Activated CD8-positive, alpha-beta memory T cell treated with anti-CD3 and anti-CD28 coated beads for 4 hours (primary cell): ENCODE measurements around the gene SPINK2.

Experiments
- DNase-seq, 2 donors: peaks; one replicate each; pipeline ENCODE4 v3.0.0-alpha.2; 2020; ENCODE audit warnings: low read depth in 2 of 2

Gene SPINK2

DNA sequence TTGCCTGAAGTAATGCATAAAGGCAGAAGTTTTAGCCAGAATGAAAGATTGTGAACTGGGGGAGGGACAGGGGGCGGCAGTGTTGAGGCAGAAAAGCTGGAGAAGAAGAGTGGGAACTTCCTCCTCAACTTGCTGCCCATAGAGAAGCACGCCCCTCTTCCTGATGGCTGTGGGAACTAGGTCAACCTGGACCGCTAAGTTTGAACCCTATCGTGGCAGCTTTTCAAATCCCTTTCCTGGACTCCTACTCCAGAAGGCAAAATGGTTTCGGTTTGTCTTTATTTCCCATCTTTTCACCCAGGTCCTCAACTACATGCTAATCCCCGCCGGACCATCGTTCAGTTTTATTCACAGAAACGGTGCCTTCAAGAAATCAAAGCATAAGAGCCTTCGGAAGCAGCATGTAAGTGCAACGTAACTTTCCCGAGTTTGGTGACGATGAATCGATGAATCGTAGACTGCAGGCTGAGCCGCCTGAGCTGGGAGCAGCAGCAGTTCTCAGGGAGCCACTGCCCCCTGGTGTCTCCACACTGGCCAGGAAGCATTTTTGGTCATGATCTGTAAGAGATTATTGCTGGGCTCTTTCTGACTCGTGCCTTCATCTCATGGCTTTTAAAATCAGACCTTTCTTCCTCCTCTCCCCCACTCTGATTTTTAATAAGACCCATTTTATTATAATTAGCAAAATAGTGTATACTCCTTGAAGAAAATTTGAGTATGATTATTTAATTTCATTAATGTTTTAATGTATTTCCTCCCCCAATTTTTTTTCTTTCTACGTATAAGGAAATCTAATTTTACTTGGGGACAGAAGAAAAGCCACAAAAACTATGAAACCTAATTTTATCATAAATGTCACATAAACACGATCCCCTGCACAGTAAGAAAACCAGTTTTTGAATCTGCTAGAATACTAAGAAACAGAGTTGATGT lies 21.4 kb downstream of the SPINK2 start:
- peak; percentile 65 to 66 for DNase-seq

DNA sequence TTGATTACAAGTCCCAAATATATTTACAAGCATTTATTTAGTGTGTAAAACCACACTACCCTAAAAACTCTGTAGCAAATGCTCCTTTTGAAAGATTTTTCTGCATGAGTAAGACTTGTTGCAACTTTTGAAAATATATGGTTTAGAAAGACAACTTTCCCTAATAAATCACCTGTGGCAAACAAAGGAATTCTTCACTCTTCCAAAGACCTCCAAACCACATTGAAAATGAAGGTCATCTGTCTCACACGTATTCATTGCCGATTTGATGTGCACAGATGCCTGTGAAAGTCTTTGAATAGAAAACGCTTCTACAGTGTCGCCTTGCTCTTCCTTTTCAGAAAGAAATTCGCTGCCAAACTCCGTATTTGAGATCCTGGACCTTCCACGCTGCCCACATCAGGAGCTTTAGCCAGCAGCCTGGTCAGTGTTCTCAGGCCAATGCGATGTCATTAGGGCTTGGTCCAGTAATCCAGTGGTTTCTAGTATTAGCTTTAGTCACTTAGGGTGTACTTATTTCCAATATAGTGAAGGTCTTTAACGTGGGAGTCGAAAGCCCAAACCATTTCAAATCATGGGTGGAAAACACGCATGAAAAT lies 22.2 kb downstream of the SPINK2 start:
- no peak for DNase-seq

DNA sequence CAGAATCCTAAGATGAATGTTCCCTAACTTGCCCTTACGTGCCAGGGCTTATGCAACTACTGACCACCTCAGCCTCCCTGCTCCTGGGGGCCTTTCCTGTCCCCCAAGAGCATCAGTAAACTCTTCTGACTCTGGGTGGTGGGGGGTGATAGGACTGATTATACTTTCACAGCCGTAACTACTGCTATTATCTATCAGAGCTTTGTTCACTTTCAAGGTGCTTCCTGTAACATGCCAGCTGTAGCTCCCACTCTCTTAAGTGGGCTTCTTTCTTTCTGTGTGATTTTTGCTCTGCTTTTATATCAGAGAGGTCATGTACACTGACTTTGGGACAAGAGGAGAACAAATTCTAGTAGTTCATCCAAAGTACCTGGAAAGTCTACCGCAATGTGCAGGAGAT lies 25.3 kb downstream of the SPINK2 start:
- no peak for DNase-seq

DNA sequence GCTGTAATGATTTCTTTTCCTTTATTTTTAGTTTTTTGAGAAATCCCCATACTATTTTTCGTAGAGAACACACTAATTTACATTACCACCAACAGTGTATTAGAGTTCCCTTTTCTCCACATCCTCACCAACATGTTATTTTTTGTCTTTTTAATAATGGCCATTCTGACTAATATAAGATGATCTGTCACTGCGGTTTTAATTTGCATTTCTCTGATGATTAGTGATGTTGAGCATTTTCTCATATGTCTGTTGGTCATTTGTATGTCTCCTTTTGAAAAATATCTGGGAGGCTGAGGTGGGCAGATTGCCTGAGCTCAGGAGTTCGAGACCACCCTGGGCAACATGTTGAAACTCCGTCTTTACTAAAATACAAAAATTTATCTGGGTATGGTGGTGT lies 30.2 kb downstream of the SPINK2 start:
- DNase-seq = no peak

DNA sequence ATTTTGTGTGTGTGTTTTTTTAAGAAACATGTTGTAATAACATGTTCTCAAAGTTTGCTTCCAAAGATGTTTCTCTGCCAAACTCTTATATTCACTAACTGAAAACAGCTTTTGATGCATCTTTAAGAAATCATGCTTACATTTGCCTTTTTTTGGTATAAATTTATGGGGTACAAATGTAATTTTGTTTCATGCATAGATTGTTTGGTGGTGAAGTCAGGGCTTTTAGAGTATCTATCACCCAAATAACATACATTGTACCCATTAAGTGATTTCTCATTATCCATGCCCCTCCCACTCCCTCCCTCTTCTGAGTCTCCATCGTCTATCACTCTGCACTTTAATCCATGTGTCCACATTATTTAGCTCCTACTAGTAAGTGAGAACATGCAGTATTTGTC lies 30.8 kb downstream of the SPINK2 start:
- no peak for DNase-seq

DNA sequence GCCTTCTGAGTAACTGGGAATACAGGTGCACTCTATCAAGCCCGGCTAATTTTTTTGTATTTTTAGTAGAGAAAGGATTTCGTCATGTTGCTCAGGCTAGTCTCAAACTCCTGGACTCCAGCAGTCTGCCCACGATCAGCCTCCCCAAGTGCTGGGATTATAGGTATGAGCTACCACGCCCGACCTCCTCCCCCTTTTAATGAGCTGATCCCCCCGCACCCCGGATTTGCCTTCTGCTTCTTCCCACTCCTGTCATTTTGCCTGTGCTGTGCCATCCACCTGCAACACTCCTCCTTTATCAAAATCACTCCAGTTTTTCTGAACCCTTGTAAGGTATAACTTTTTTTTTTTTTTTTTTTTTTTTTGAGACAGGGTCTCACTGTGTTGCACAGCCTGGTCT lies 33.4 kb downstream of the SPINK2 start:
- no peak for DNase-seq

DNA sequence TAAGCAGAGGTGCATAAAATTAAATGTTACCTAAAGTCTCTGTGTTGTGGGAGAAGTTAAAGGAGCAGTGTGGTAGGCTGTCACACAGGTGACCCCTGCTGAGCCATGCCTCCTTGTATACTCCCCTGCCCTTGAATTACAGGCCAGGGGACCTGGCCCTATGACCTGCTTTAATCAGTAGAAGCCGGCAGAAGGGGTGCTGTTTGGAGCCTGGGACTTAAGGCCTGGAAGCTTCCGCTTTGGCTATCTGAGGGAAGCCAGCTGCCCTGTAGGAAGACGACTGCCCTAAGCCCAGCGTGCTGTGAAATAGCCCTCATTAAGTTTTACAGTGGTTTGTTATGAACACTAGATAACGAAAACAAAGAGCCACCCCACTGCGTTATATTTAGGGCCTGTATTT lies 34.1 kb downstream of the SPINK2 start:
- no peak for DNase-seq

DNA sequence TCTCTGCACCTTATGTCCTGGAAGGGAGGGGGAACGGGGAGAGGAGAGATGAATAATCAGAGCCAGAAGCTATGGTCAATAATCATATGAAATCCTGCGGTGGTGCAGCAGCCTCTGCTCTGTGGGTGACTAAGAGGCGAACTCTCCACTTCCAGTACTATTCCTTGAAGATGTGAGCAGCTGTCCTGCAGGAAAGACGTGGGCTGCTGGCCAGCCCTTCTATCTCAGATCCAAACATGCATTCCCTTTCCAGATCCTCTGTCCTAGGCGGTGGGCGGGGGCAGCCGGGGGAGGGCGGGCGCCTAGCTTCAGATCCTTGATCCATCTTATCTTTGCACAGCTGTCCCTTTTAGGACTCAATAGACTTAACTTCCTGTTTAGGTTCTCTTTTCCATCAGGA lies 34.5 kb downstream of the SPINK2 start:
- DNase-seq = no peak

DNA sequence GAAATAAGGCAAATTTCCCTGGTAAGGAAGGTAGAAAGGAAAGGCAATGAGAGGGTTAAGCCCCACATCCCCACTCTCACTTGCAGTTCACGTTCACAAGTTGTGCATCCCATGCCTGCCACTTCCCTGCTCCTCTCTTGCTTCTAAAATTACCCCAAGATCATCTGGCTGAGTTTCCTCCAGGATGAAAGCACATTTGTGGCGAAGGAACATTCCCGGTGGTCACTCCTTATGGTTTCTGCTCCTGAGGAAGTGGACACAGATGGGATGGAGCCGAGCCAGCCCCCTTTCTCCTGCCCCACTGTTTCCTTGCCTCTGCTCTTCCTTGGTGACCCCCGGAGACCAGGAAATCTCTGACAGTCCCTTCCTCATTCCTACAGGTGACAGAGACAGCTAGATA lies 37.5 kb downstream of the SPINK2 start:
- no peak for DNase-seq

DNA sequence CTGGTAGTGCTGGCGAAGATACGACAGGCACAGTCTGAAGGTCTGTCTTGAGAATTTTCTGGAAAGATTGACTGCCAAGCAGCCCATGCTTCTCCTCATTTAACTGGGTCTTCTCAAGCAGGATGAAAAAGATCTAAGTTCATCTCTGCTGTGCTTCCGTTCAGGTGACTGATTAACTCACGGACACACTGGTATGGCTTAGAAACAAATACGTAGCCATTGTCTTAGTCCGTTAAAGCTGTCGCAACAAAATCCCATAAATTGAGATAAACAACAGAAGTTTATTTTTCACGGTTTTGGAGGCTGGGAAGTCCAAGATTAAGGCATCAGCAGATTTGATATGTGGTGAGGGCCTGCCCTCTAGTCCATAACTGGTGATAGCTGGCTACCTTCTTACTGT lies 39.5 kb downstream of the SPINK2 start:
- DNase-seq = no peak

DNA sequence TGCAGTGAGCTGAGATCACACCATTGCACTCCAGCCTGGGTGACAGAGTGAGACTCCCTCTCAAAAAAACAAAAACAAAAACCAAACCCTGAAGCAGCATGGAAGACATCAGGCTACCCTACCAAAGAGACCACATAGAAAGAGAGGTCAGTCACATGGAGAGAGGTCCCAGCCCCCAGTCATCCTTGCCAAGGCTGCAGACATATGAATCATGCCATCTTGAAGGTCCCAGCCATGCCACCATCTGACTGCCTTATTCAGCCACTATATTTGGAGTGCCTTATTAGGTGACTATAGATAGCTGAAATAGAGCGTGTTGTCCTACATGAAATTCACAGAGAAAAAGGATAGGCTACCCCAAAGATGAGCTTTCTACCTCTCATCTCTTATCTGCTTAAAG lies 48.2 kb downstream of the SPINK2 start:
- no peak for DNase-seq

DNA sequence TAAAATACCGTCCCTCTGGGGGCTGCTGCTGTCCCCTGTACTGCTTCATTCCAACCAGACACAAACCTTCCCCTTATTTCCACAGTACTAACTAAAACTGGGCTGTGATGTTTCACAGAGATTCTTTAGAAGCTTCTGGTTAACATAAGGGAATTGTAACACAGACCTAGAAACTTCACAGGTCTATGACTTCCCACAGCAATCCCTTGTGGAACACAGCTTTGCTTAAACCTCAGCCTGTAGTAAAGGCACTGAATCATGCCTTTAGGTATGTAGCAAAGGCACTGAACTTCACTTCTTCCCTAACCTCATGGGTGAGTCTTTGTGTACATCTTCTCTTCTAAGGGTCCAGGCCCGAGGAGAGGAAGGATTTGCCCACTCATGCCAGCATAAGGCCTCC lies 49.4 kb downstream of the SPINK2 start:
- DNase-seq = no peak

DNA sequence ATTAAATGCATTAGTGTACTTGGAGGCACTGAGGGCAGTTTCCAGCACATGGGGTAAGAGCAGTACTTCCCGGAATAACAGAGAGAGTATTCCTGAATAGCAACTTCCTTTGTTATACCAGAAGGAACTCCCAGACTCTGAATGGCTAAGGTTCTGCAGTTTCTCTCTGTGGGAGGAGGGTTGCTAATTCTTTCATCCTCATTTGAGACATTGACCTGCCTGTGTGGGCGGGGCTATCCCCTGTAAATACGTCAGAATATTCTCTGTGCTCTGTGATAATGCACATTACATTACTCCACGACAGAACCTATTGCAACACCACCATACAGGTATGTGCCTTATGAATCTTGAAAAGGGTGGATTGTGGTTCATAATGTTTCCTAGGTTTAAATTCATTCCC lies 52.7 kb downstream of the SPINK2 start:
- no peak for DNase-seq

DNA sequence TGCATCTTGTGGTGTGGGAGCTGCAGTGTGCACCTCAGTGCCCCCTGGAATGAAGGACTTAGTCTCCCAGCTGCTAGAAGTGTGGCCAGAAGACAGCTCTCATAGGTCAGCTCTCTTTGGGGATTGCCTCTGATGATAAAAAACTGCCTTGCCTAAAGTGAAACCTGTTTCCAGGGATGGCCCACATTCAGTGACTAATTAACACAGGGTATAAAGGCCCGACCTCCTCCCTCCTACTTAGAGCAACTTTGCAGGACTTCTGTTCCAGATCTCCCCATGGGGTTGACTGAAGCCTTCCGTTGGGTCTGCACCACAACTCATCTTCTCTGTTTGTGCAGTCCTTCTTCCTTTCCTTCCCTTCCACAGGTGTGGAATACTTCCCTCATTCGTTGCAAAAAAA lies 53.2 kb downstream of the SPINK2 start:
- no peak for DNase-seq

DNA sequence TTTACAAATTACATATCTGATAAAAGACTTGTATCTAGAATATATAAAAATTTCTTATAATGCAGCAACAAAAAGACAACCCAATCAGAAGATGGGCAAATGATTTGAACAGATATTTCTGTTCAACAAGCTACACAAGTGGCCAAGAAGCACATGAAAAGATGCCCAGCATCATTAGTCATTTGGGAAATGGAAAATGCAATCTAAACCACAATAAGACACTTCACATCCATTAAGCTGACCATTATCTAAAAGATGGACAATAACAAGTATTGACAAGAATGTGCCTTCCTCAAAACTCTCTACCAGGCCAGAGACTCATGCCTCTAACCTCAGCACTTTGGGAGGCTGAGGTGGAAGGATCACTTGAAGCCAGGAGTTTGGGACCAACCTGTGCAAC lies 53.9 kb downstream of the SPINK2 start:
- DNase-seq = no peak

DNA sequence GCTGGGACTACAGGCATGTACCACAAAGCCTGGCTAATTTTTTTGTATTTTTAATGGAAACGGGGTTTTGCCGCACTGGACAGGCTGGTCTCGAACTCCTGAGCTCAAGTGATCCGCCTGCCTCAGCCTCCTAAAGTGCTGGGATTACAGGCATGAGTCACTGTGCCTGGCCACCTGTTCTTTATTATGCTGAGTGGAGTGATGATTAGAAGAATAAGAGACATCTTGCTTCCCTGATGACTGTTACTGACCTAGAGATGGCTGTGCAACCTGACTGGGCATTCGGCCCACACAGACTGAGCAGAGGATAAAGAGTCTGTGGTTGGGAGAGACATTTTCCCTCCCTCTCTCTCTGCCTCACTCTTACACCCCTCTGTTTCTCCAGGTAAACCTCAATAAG lies 56.7 kb downstream of the SPINK2 start:
- DNase-seq = no peak

DNA sequence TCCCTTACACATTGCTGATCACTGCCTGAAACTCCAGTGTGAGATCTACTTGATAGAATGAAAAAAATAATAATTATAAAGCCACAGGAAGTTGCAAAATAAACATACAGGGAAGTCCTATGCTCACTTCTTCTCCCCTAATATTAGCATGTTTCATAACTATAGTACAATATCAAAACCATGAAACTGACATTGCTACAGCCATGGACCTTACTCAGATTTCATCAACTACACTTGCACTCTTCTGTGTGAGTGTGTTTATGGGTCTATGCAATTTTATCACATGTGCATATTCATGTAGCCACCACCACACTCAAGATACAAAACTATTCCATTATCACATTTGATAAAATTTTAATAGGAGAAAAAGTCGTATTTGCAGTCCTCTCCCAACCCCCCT lies 57.3 kb downstream of the SPINK2 start:
- no peak for DNase-seq

DNA sequence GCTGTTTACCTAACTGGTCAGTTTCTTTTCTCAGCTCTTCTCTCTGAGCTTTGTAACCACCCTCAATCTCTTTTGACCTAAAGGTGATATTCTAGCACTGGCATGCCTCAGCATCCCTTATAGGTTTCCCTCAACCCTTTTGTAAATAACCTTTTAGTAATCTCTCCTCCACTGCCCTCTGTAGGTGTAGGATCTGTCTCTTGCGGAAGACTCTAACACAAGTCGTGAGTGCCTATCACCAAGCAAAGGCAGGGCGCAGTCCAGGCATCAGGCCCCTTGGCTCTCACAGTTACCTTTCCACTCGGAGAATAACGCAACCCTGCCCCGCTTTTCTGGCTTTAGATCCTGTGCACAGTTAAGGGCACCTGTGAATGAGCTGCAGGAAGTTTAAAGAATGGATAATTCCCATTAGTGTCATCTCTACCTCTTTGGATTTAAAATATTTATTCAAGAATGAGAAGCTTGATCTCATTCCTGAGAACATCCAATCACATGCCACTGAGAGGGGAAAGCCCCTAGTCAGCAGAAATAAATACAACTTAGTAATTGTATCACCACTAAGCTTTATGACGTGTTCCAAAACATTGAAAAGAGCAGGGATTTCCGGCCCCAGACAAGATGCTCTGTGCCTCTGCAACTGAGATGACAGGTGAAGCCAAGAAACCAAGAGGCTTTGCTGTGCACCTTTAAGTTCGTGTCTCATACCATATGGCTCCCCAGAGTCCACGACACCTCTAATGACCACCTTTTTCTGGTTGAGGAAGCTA lies 58.8 kb downstream of the SPINK2 start:
- no peak for DNase-seq

DNA sequence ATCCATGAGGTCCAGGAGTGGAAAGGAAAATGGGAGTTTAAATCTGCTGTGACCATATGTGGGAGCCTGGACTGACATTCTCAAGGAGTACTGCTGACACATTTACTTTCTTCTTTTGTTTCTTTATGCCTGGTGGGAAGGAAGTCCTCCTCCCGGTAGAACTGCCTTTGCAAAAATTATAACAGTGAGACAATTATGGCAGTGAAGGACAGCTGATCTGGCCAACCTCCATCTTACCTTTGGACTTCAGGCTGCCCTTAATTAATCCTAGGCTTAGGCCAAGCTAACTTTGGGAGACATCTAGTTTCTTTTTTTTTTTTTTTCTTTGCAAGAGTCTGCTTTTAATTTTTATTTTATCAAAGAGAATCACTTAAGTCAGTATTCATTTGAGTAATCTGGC lies 61.3 kb downstream of the SPINK2 start:
- no peak for DNase-seq
